Breast epithelium (tissue), 4 donors: Measurements from ENCODE around the gene XG. TPM values are rescaled to one million over a fixed set of nuclear protein-coding genes. Genes with fewer than 3 reads are reported as not detected.

ENCODE experiments used
- DNase-seq, 2 donors: peaks; one replicate each; pipeline ENCODE4 v3.0.0-alpha.2; 2019; ENCODE audit warnings: low spot score in 2 of 2
- H3K27ac ChIP-seq, 2 donors: fragments of 200-600 bp; sonication (generic) in 1 of 2; one replicate each; pipeline ENCODE4 v1.5.1; 2016 to 2019; ENCODE audit warnings: mild to moderate bottlenecking in 1 of 2
- H3K27me3 ChIP-seq, 2 donors: fragments of 200-600 bp; sonication (generic) in 1 of 2; one replicate each; pipeline versions ENCODE4 v1.5.1 to v1.6.0; 2017 to 2019; ENCODE audit warnings: control low read depth in 1 of 2, mild to moderate bottlenecking in 1 of 2
- H3K36me3 ChIP-seq: fragments of 200-600 bp; one replicate; pipeline ENCODE4 v1.5.1; 2019
- H3K4me1 ChIP-seq, 2 donors: fragments of 200-600 bp; sonication (generic); one replicate each; pipeline ENCODE4 v1.5.1; 2016 to 2019; ENCODE audit warnings: control low read depth in 1 of 2
- H3K4me3 ChIP-seq, 3 donors: fragments of 200-600 bp; sonication (generic); 1 replicate in 2 of 3; 2 replicates in 1 of 3; pipeline ENCODE4 v1.5.1; 2016 to 2019; ENCODE audit warnings: mild to moderate bottlenecking in 3 of 3, moderate library complexity in 2 of 3
- H3K9me3 ChIP-seq, 2 donors: fragments of 200-600 bp; sonication (generic) in 1 of 2; one replicate each; pipeline ENCODE4 v1.5.1; 2016 to 2019; ENCODE audit warnings: control low read depth in 1 of 2
- CTCF ChIP-seq, 3 donors: fragments of 450-650 bp; IDR thresholded peaks; one replicate each; pipeline ENCODE4 v1.5.1; 2016 to 2017; ENCODE audit warnings: antibody characterized with exemption in 3 of 3, mild to moderate bottlenecking in 3 of 3, moderate library complexity in 3 of 3
- POLR2A ChIP-seq: fragments of 450-650 bp; IDR thresholded peaks from one replicate; pipeline ENCODE4 v1.6.1; 2016; ENCODE audit warnings: antibody characterized with exemption, mild to moderate bottlenecking, moderate library complexity
- POLR2AphosphoS5 ChIP-seq, 3 donors: sonication (generic); formaldehyde crosslinking; IDR thresholded peaks; one replicate each; pipeline ENCODE4 v1.6.1; 2017; ENCODE audit warnings: antibody characterized with exemption in 3 of 3
- intact Hi-C: fragments of 100-400 bp; cut with DNase I; formaldehyde crosslinking; loops from one replicate; pipeline ENCODE4 v1.15.1; 2023; ENCODE audit warnings: low total_unique reads
- total RNA-seq, 3 donors: library from RNA; depleted of rRNA; stranded (reverse); fragments of >200 nt; gene quantifications; one replicate each; pipeline ENCODE4 v1.1.0, GENCODE V29; 2016

Gene XG
- total RNA-seq, 3 donors from 2014 or later: 0.59 to 14.4 (median 2.6) TPM

- Histone ChIP-seq H3K9me3 (no peaks in the 10 kb centered on the region), H3K36me3 (no peaks in the 10 kb centered on the region), H3K4me3 (no peak overlapping the region), H3K27ac (no peak overlapping the region), H3K4me1 (no peaks in the 10 kb centered on the region), H3K27me3 (peaks cover 0 to 36% of the 10 kb centered on the region in 2 donors)
- intact Hi-C loops: no loop called here
- no peak for TF ChIP-seq CTCF (IDR thresholded peaks at IDR 0.05)
- TF ChIP-seq POLR2AphosphoS5 (IDR thresholded peaks at IDR 0.05): no peak
- TF ChIP-seq POLR2A: no peak
- DNase-seq: no peak
These were observed 79.8 kb downstream of the XG start for GRCh38 chrX:2831471-2832228.

GRCh38 chrX:2837961-2838360, 86.1 kb downstream of the XG start:
- no peak for DNase-seq
- H3K27me3 ChIP-seq: no peaks in the 10 kb centered on the region
- intact Hi-C loops: no loop called here
- H3K9me3 ChIP-seq: peaks cover 8 to 20% of the 10 kb centered on the region in 2 donors
- no peaks in the 10 kb centered on the region for H3K36me3 ChIP-seq
- no peak overlapping the region for H3K4me3 ChIP-seq
- no peak overlapping the region for H3K27ac ChIP-seq
- H3K4me1 ChIP-seq: no peaks in the 10 kb centered on the region
- TF ChIP-seq POLR2AphosphoS5 (IDR thresholded peaks at IDR 0.05): no peak
- no peak for TF ChIP-seq POLR2A
- TF ChIP-seq CTCF (IDR thresholded peaks at IDR 0.05): no peak

- Histone ChIP-seq H3K36me3 (no peaks in the 10 kb centered on the region), H3K4me1 (no peaks in the 10 kb centered on the region), H3K27ac (no peak overlapping the region), H3K9me3 (peaks cover 8 to 20% of the 10 kb centered on the region in 2 donors), H3K27me3 (no peaks in the 10 kb centered on the region), H3K4me3 (no peak overlapping the region)
- intact Hi-C loops: no loop called here
- no peak for TF ChIP-seq CTCF (IDR thresholded peaks at IDR 0.05)
- TF ChIP-seq POLR2A: no peak
- no peak for TF ChIP-seq POLR2AphosphoS5 (IDR thresholded peaks at IDR 0.05)
- no peak for DNase-seq
These were observed 89.1 kb downstream of the XG start for GRCh38 chrX:2840961-2841360.

- TF ChIP-seq POLR2AphosphoS5 (IDR thresholded peaks at IDR 0.05) (no peak), CTCF (IDR thresholded peaks at IDR 0.05) (no peak), POLR2A (no peak)
- Histone ChIP-seq H3K27ac (no peak overlapping the region), H3K4me1 (no peaks in the 10 kb centered on the region), H3K36me3 (no peaks in the 10 kb centered on the region), H3K9me3 (peaks cover 8 to 20% of the 10 kb centered on the region in 2 donors), H3K27me3 (no peaks in the 10 kb centered on the region), H3K4me3 (no peak overlapping the region)
- intact Hi-C loops: no loop called here
- DNase-seq: no peak
These were observed 89.7 kb downstream of the XG start for GRCh38 chrX:2841537-2841936.

GRCh38 chrX:2846992-2847391, 95.2 kb downstream of the XG start:
- Histone ChIP-seq H3K4me3 (no peak overlapping the region), H3K27ac (no peak overlapping the region), H3K36me3 (no peaks in the 10 kb centered on the region), H3K9me3 (no peaks in the 10 kb centered on the region), H3K4me1 (no peaks in the 10 kb centered on the region), H3K27me3 (no peaks in the 10 kb centered on the region)
- DNase-seq: no peak
- intact Hi-C loops: no loop called here
- TF ChIP-seq POLR2AphosphoS5 (IDR thresholded peaks at IDR 0.05) (no peak), POLR2A (no peak), CTCF (IDR thresholded peaks at IDR 0.05) (no peak)
